Neural crest cell (in vitro differentiated cells): ENCODE data around the gene CD63. TPM values are rescaled to one million over a fixed set of nuclear protein-coding genes. Genes with fewer than 3 reads are reported as not detected.

Source experiments
- DNase-seq: peaks from one replicate; pipeline ENCODE4 v3.0.0; 2021; ENCODE audit warnings: low read depth, mixed read lengths, low spot score
- H3K27ac Mint-ChIP-seq: one replicate; pipeline ENCODE4 v1.8.0; 2021; ENCODE audit warnings: mild to moderate bottlenecking, mixed read lengths; ENCODE audit not compliant: unreplicated experiment
- H3K27me3 Mint-ChIP-seq: 2 replicates; pipeline ENCODE4 v1.8.0; 2021; ENCODE audit warnings: low read depth, mild to moderate bottlenecking, mixed read lengths
- H3K36me3 Mint-ChIP-seq: 2 replicates; pipeline ENCODE4 v1.8.0; 2021; ENCODE audit warnings: low read depth, mild to moderate bottlenecking, mixed read lengths
- H3K4me1 Mint-ChIP-seq: 2 replicates; pipeline ENCODE4 v1.8.0; 2021; ENCODE audit warnings: mixed read lengths
- H3K4me3 Mint-ChIP-seq: one replicate; pipeline ENCODE4 v1.8.0; 2021; ENCODE audit warnings: mild to moderate bottlenecking, mixed read lengths
- H3K9me3 Mint-ChIP-seq: 2 replicates; pipeline ENCODE4 v1.8.0; 2021; ENCODE audit warnings: mixed read lengths
- CTCF ChIP-seq: fragments of 200-600 bp; sonication (generic); conservative IDR thresholded peaks from 2 replicates; pipeline ENCODE4 v1.5.0; 2021; ENCODE audit warnings: antibody characterized with exemption, mild to moderate bottlenecking
- total RNA-seq: library from RNA; stranded (reverse); gene quantifications from 2 replicates; pipeline ENCODE4 v1.2.1, GENCODE V29; 2021

CD63 gene
- total RNA-seq, 1 donor from 2014 or later = 560 TPM

- Mint-ChIP-seq H3K4me1 (peaks cover 43% of the 10 kb centered on the region), H3K36me3 (no peaks in the 10 kb centered on the region), H3K27me3 (no peaks in the 10 kb centered on the region), H3K9me3 (no peaks in the 10 kb centered on the region), H3K27ac (peak overlapping the region; percentile 87), H3K4me3 (peak overlapping the region; percentile 88)
- DNase-seq = peak; percentile 92
- peak; percentile 96 for TF ChIP-seq CTCF
These were observed 9.6 kb upstream of the CD63 start for GRCh38 chr12:55738123-55739024.

GRCh38 chr12:55737581-55738122, 8.8 kb upstream of the CD63 start:
- no peaks in the 10 kb centered on the region for H3K27me3 Mint-ChIP-seq
- peak overlapping the region; percentile 97 for H3K27ac Mint-ChIP-seq
- DNase-seq = no peak
- H3K4me1 Mint-ChIP-seq = peaks cover 41% of the 10 kb centered on the region
- no peaks in the 10 kb centered on the region for H3K36me3 Mint-ChIP-seq
- H3K9me3 Mint-ChIP-seq = no peaks in the 10 kb centered on the region
- no peak for TF ChIP-seq CTCF
- peak overlapping the region; percentile 88 for H3K4me3 Mint-ChIP-seq

GRCh38 chr12:55736780-55737580, 8.2 kb upstream of the CD63 start:
- no peaks in the 10 kb centered on the region for H3K27me3 Mint-ChIP-seq
- peaks cover 34% of the 10 kb centered on the region for H3K4me1 Mint-ChIP-seq
- peak overlapping the region; percentile 88 for H3K4me3 Mint-ChIP-seq
- H3K27ac Mint-ChIP-seq = peak overlapping the region; percentile 97
- TF ChIP-seq CTCF = peak; percentile 70
- H3K9me3 Mint-ChIP-seq = no peaks in the 10 kb centered on the region
- no peaks in the 10 kb centered on the region for H3K36me3 Mint-ChIP-seq
- DNase-seq = peak; percentile 56

GRCh38 chr12:55736076-55736475, 7.3 kb upstream of the CD63 start:
- DNase-seq = no peak
- Mint-ChIP-seq H3K4me3 (peak overlapping the region; percentile 88), H3K27ac (peak overlapping the region; percentile 57), H3K9me3 (no peaks in the 10 kb centered on the region), H3K27me3 (no peaks in the 10 kb centered on the region), H3K4me1 (peaks cover 29% of the 10 kb centered on the region), H3K36me3 (no peaks in the 10 kb centered on the region)
- TF ChIP-seq CTCF = no peak

- DNase-seq = no peak
- Mint-ChIP-seq H3K36me3 (no peaks in the 10 kb centered on the region), H3K27me3 (no peaks in the 10 kb centered on the region), H3K4me1 (peaks cover 43% of the 10 kb centered on the region), H3K27ac (no peak overlapping the region), H3K9me3 (no peaks in the 10 kb centered on the region), H3K4me3 (no peak overlapping the region)
- no peak for TF ChIP-seq CTCF
These were observed 5.8 kb upstream of the CD63 start for GRCh38 chr12:55734595-55734994.
